ENCODE data around the gene COA5.

COA5 gene

GRCh38 chr2:98608116-98608961 lies at the start of gene COA5, which contains the start of gene UNC50:
Gene COA5 (minus strand): TSS chr2:98608512. CDS start chr2:98608405, 107 bp downstream.
Gene UNC50 (plus strand): TSS chr2:98608589. CDS start chr2:98609760, 1,171 bp downstream.
- H3K27me3 Mint-ChIP-seq, result no peaks in the 10 kb centered on the region
- peak within 1 kb of the TSS; percentile 97 for H3K27ac Mint-ChIP-seq
- peak within 1 kb of the TSS; percentile 97 for H3K4me3 Mint-ChIP-seq
- peaks cover 40% of the 10 kb centered on the region for H3K4me1 Mint-ChIP-seq
- DNase-seq (ENCODE audit: low spot score in 2 of 2) (peak; percentile 82 to 86), ATAC-seq (ENCODE audit: low read depth) (peak; percentile 87)
- peaks cover 6% of the 10 kb centered on the region for H3K36me3 Mint-ChIP-seq
- H3K9me3 Mint-ChIP-seq, result no peaks in the 10 kb centered on the region

GRCh38 chr2:98656800-98657199 lies 48.5 kb upstream of the COA5 start:
- no peak overlapping the region for H3K27ac Mint-ChIP-seq
- peaks cover 12% of the 10 kb centered on the region for H3K4me1 Mint-ChIP-seq
- DNase-seq (ENCODE audit: low spot score in 2 of 2), result no peak
- no peaks in the 10 kb centered on the region for H3K27me3 Mint-ChIP-seq
- no peak overlapping the region for H3K4me3 Mint-ChIP-seq
- ATAC-seq (ENCODE audit: low read depth), result no peak
- H3K9me3 Mint-ChIP-seq, result peaks cover 6% of the 10 kb centered on the region
- peaks cover 15% of the 10 kb centered on the region for H3K36me3 Mint-ChIP-seq

- H3K4me1 Mint-ChIP-seq, result peaks cover 12% of the 10 kb centered on the region
- H3K9me3 Mint-ChIP-seq, result no peaks in the 10 kb centered on the region
- no peak for DNase-seq (ENCODE audit: low spot score in 2 of 2)
- peak overlapping the region; percentile 86 for H3K27ac Mint-ChIP-seq
- peaks cover 10% of the 10 kb centered on the region for H3K36me3 Mint-ChIP-seq
- ATAC-seq (ENCODE audit: low read depth), result peak; percentile 62
- no peaks in the 10 kb centered on the region for H3K27me3 Mint-ChIP-seq
- no peak overlapping the region for H3K4me3 Mint-ChIP-seq
Observed at GRCh38 chr2:98654699-98655495, 46.6 kb upstream of the COA5 start.

- Mint-ChIP-seq H3K27me3 (no peaks in the 10 kb centered on the region), H3K9me3 (no peaks in the 10 kb centered on the region), H3K4me3 (no peak overlapping the region), H3K27ac (no peak overlapping the region), H3K4me1 (peaks cover 10% of the 10 kb centered on the region), H3K36me3 (peaks cover 10% of the 10 kb centered on the region)
- no peak for DNase-seq (ENCODE audit: low spot score in 2 of 2)
- no peak for ATAC-seq (ENCODE audit: low read depth)
Observed at GRCh38 chr2:98650998-98651397, 42.7 kb upstream of the COA5 start.

- Mint-ChIP-seq H3K4me3 (no peak overlapping the region), H3K4me1 (peaks cover 7% of the 10 kb centered on the region), H3K27ac (no peak overlapping the region), H3K27me3 (no peaks in the 10 kb centered on the region), H3K36me3 (peaks cover 12% of the 10 kb centered on the region), H3K9me3 (no peaks in the 10 kb centered on the region)
- ATAC-seq (ENCODE audit: low read depth), result no peak
- DNase-seq (ENCODE audit: low spot score in 2 of 2), result no peak
Observed at GRCh38 chr2:98649992-98650375, 41.7 kb upstream of the COA5 start.

GRCh38 chr2:98649135-98649991 lies 41.1 kb upstream of the COA5 start:
- ATAC-seq (ENCODE audit: low read depth) (peak; percentile 87), DNase-seq (ENCODE audit: low spot score in 2 of 2) (peak; percentile 79 to 83)
- no peak overlapping the region for H3K4me3 Mint-ChIP-seq
- peaks cover 11% of the 10 kb centered on the region for H3K36me3 Mint-ChIP-seq
- H3K27me3 Mint-ChIP-seq, result no peaks in the 10 kb centered on the region
- peaks cover 5% of the 10 kb centered on the region for H3K4me1 Mint-ChIP-seq
- H3K27ac Mint-ChIP-seq, result no peak overlapping the region
- H3K9me3 Mint-ChIP-seq, result no peaks in the 10 kb centered on the region

GRCh38 chr2:98648451-98648850 lies 40.1 kb upstream of the COA5 start:
- peaks cover 7% of the 10 kb centered on the region for H3K4me1 Mint-ChIP-seq
- no peak for DNase-seq (ENCODE audit: low spot score in 2 of 2)
- H3K9me3 Mint-ChIP-seq, result no peaks in the 10 kb centered on the region
- no peak overlapping the region for H3K4me3 Mint-ChIP-seq
- H3K27ac Mint-ChIP-seq, result no peak overlapping the region
- no peak for ATAC-seq (ENCODE audit: low read depth)
- no peaks in the 10 kb centered on the region for H3K27me3 Mint-ChIP-seq
- peaks cover 11% of the 10 kb centered on the region for H3K36me3 Mint-ChIP-seq

- peaks cover 7% of the 10 kb centered on the region for H3K4me1 Mint-ChIP-seq
- H3K4me3 Mint-ChIP-seq, result no peak overlapping the region
- H3K9me3 Mint-ChIP-seq, result no peaks in the 10 kb centered on the region
- H3K36me3 Mint-ChIP-seq, result peaks cover 11% of the 10 kb centered on the region
- no peaks in the 10 kb centered on the region for H3K27me3 Mint-ChIP-seq
- no peak overlapping the region for H3K27ac Mint-ChIP-seq
- no peak for DNase-seq (ENCODE audit: low spot score in 2 of 2)
- ATAC-seq (ENCODE audit: low read depth), result no peak
Observed at GRCh38 chr2:98647636-98648035, 39.3 kb upstream of the COA5 start.

GRCh38 chr2:98643496-98644100 lies 35.3 kb upstream of the COA5 start:
- H3K4me3 Mint-ChIP-seq, result no peak overlapping the region
- H3K9me3 Mint-ChIP-seq, result no peaks in the 10 kb centered on the region
- H3K4me1 Mint-ChIP-seq, result peaks cover 2% of the 10 kb centered on the region
- peaks cover 7% of the 10 kb centered on the region for H3K36me3 Mint-ChIP-seq
- H3K27ac Mint-ChIP-seq, result no peak overlapping the region
- no peaks in the 10 kb centered on the region for H3K27me3 Mint-ChIP-seq
- ATAC-seq (ENCODE audit: low read depth) (no peak), DNase-seq (ENCODE audit: low spot score in 2 of 2) (no peak)

GRCh38 chr2:98637401-98638147 lies 29.3 kb upstream of the COA5 start:
- no peaks in the 10 kb centered on the region for H3K27me3 Mint-ChIP-seq
- peaks cover 16% of the 10 kb centered on the region for H3K36me3 Mint-ChIP-seq
- no peak for DNase-seq (ENCODE audit: low spot score in 2 of 2)
- no peaks in the 10 kb centered on the region for H3K9me3 Mint-ChIP-seq
- H3K27ac Mint-ChIP-seq, result peak overlapping the region; percentile 83
- ATAC-seq (ENCODE audit: low read depth), result peak; percentile 84
- H3K4me1 Mint-ChIP-seq, result peaks cover 3% of the 10 kb centered on the region
- peak overlapping the region; percentile 50 for H3K4me3 Mint-ChIP-seq

- H3K9me3 Mint-ChIP-seq, result no peaks in the 10 kb centered on the region
- peaks cover 3% of the 10 kb centered on the region for H3K4me1 Mint-ChIP-seq
- no peaks in the 10 kb centered on the region for H3K27me3 Mint-ChIP-seq
- ATAC-seq (ENCODE audit: low read depth), result no peak
- no peak overlapping the region for H3K4me3 Mint-ChIP-seq
- no peak for DNase-seq (ENCODE audit: low spot score in 2 of 2)
- H3K27ac Mint-ChIP-seq, result peak overlapping the region; percentile 37
- peaks cover 16% of the 10 kb centered on the region for H3K36me3 Mint-ChIP-seq
Observed at GRCh38 chr2:98634406-98635092, 26.2 kb upstream of the COA5 start.

GRCh38 chr2:98632351-98632750 lies 24.0 kb upstream of the COA5 start:
- DNase-seq (ENCODE audit: low spot score in 2 of 2), result no peak
- no peaks in the 10 kb centered on the region for H3K4me1 Mint-ChIP-seq
- no peaks in the 10 kb centered on the region for H3K27me3 Mint-ChIP-seq
- H3K36me3 Mint-ChIP-seq, result peaks cover 21% of the 10 kb centered on the region
- H3K9me3 Mint-ChIP-seq, result no peaks in the 10 kb centered on the region
- H3K4me3 Mint-ChIP-seq, result no peak overlapping the region
- ATAC-seq (ENCODE audit: low read depth), result no peak
- no peak overlapping the region for H3K27ac Mint-ChIP-seq
